Kidney epithelial cell (primary cell): ENCODE data around the gene TJP3. TPM values are rescaled to one million over a fixed set of nuclear protein-coding genes. Genes with fewer than 3 reads are reported as not detected.

Experiments used
- DNase-seq: peaks from one replicate; pipeline ENCODE4 v3.0.0-alpha.2; 2010; ENCODE audit warnings: low read depth
- H3K27me3 ChIP-seq: 2 replicates; pipeline ENCODE4 v1.6.0; 2011; ENCODE audit warnings: low read length; ENCODE audit not compliant: control insufficient read depth, insufficient read depth
- H3K36me3 ChIP-seq: 2 replicates; pipeline ENCODE4 v1.5.1; 2011; ENCODE audit warnings: low read length; ENCODE audit not compliant: control insufficient read depth, insufficient read depth
- H3K4me3 ChIP-seq: 2 replicates; pipeline ENCODE4 v1.5.1; 2011; ENCODE audit warnings: low read depth, mild to moderate bottlenecking, control low read depth, low read length
- CTCF ChIP-seq: IDR thresholded peaks from 2 replicates; pipeline ENCODE4 v1.5.1; 2011; ENCODE audit warnings: mild to moderate bottlenecking, moderate library complexity, low read length, control low read depth, inconsistent platforms; ENCODE audit not compliant: insufficient read depth, poor library complexity, severe bottlenecking
- total RNA-seq: library from RNA; depleted of rRNA; stranded (reverse); fragments of >200 nt; gene quantifications from 2 replicates; pipeline ENCODE4 v1.2.3, GENCODE V29; 2015

TJP3 gene
- total RNA-seq, 1 donor from 2014 or later = 1.7 TPM

GRCh38 chr19:3697094-3697493 is 11.1 kb upstream of the TJP3 start:
- Histone ChIP-seq H3K27me3 (no peaks in the 10 kb centered on the region), H3K36me3 (no peaks in the 10 kb centered on the region), H3K4me3 (no peak overlapping the region)
- no peak for TF ChIP-seq CTCF
- no peak for DNase-seq

GRCh38 chr19:3697671-3698385 is 10.4 kb upstream of the TJP3 start:
- TF ChIP-seq CTCF = no peak
- DNase-seq = no peak
- H3K27me3 ChIP-seq = no peaks in the 10 kb centered on the region
- no peak overlapping the region for H3K4me3 ChIP-seq
- no peaks in the 10 kb centered on the region for H3K36me3 ChIP-seq

GRCh38 chr19:3698386-3698950 is 9.7 kb upstream of the TJP3 start:
- Histone ChIP-seq H3K4me3 (no peak overlapping the region), H3K27me3 (no peaks in the 10 kb centered on the region), H3K36me3 (no peaks in the 10 kb centered on the region)
- DNase-seq = no peak
- TF ChIP-seq CTCF = no peak

GRCh38 chr19:3698974-3699740 is 9.0 kb upstream of the TJP3 start:
- no peak for TF ChIP-seq CTCF
- Histone ChIP-seq H3K36me3 (no peaks in the 10 kb centered on the region), H3K27me3 (no peaks in the 10 kb centered on the region), H3K4me3 (peak overlapping the region; percentile 89)
- DNase-seq = no peak

- Histone ChIP-seq H3K36me3 (no peaks in the 10 kb centered on the region), H3K27me3 (no peaks in the 10 kb centered on the region), H3K4me3 (peak overlapping the region; percentile 89)
- DNase-seq = no peak
- no peak for TF ChIP-seq CTCF
Observed at GRCh38 chr19:3699741-3700241, 8.4 kb upstream of the TJP3 start.
